Neural cell (in vitro differentiated cells): ENCODE measurements around the gene SUGCT.

Experiments used
- EP300 ChIP-seq: fragments of 450-650 bp; conservative IDR thresholded peaks from 2 replicates; pipeline ENCODE4 v1.6.1; 2014; ENCODE audit warnings: antibody characterized with exemption, mild to moderate bottlenecking, moderate library complexity; ENCODE audit not compliant: poor library complexity, severe bottlenecking
- POLR2AphosphoS5 ChIP-seq: IDR thresholded peaks from 2 replicates; pipeline ENCODE4 v1.6.1; 2012
- TAF1 ChIP-seq: IDR thresholded peaks from 2 replicates; pipeline ENCODE4 v1.6.1; 2012; ENCODE audit warnings: low read depth
- TF ChIP-seq, protein P1 (sequence below): fragments of 450-650 bp; IDR thresholded peaks from 2 replicates; pipeline ENCODE4 v1.5.1; 2014; ENCODE audit warnings: antibody characterized with exemption, mild to moderate bottlenecking, moderate library complexity; ENCODE audit not compliant: poor library complexity, severe bottlenecking

DNA sequence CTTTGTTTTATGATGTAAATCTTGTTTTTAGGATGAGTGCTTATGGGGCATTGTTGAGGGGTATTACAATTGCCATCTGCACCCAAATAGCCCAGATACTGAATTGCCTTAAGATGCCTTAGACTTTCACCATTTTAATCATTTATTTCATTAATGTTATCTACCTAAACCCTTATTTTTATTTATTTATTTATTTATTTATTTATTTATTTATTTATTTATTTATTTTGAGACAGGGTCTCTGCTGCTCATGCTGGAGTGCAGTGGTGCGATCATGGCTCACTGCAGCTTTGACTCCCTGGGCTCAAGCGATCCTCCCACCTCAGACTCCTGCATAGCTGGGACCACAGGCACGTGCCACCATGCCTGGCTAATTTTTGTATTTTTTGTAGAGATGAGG lies 560.2 kb downstream of the SUGCT start:
- TF ChIP-seq, protein P1, sequence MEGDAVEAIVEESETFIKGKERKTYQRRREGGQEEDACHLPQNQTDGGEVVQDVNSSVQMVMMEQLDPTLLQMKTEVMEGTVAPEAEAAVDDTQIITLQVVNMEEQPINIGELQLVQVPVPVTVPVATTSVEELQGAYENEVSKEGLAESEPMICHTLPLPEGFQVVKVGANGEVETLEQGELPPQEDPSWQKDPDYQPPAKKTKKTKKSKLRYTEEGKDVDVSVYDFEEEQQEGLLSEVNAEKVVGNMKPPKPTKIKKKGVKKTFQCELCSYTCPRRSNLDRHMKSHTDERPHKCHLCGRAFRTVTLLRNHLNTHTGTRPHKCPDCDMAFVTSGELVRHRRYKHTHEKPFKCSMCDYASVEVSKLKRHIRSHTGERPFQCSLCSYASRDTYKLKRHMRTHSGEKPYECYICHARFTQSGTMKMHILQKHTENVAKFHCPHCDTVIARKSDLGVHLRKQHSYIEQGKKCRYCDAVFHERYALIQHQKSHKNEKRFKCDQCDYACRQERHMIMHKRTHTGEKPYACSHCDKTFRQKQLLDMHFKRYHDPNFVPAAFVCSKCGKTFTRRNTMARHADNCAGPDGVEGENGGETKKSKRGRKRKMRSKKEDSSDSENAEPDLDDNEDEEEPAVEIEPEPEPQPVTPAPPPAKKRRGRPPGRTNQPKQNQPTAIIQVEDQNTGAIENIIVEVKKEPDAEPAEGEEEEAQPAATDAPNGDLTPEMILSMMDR = no peak
- TF ChIP-seq EP300 (no peak), POLR2AphosphoS5 (no peak), TAF1 (no peak)
